ENCODE results near the gene ZSWIM9.

ZSWIM9 gene

GRCh38 chr19:48175578-48175977, 5.1 kb downstream of the ZSWIM9 start:
- DNase-seq = no peak

- DNase-seq = no peak
Measured at GRCh38 chr19:48176226-48176625, 5.7 kb downstream of the ZSWIM9 start.

- no peak for DNase-seq
Measured at GRCh38 chr19:48181505-48181904, 11.0 kb downstream of the ZSWIM9 start.

- no peak for DNase-seq
Measured at GRCh38 chr19:48182434-48182833, 12.0 kb downstream of the ZSWIM9 start.

GRCh38 chr19:48183356-48183755, 12.9 kb downstream of the ZSWIM9 start:
- no peak for DNase-seq

GRCh38 chr19:48186015-48186414, 15.5 kb downstream of the ZSWIM9 start:
- no peak for DNase-seq

GRCh38 chr19:48186541-48186991, 16.1 kb downstream of the ZSWIM9 start:
- DNase-seq = no peak

- peak; percentile 79 for DNase-seq
Measured at GRCh38 chr19:48190288-48190884, 19.9 kb downstream of the ZSWIM9 start.

- no peak for DNase-seq
Measured at GRCh38 chr19:48190885-48191284, 20.4 kb downstream of the ZSWIM9 start.

- DNase-seq = no peak
Measured at GRCh38 chr19:48192750-48193149, 22.3 kb downstream of the ZSWIM9 start.

- DNase-seq = peak; percentile 3
Measured at GRCh38 chr19:48194041-48194843, 23.8 kb downstream of the ZSWIM9 start.

GRCh38 chr19:48194844-48195830, 24.7 kb downstream of the ZSWIM9 start:
- no peak for DNase-seq

GRCh38 chr19:48196321-48196763, 25.9 kb downstream of the ZSWIM9 start:
- no peak for DNase-seq

GRCh38 chr19:48196933-48197665, 26.6 kb downstream of the ZSWIM9 start:
- DNase-seq = no peak

GRCh38 chr19:48203222-48203793, 32.8 kb downstream of the ZSWIM9 start:
- DNase-seq = no peak

- peak; percentile 91 for DNase-seq
Measured at GRCh38 chr19:48203794-48204628, 33.5 kb downstream of the ZSWIM9 start.

- no peak for DNase-seq
Measured at GRCh38 chr19:48206397-48207093, 36.1 kb downstream of the ZSWIM9 start.

- DNase-seq = no peak
Measured at GRCh38 chr19:48210005-48210404, 39.5 kb downstream of the ZSWIM9 start.

- DNase-seq = no peak
Measured at GRCh38 chr19:48213959-48214358, 43.5 kb downstream of the ZSWIM9 start.

- no peak for DNase-seq
Measured at GRCh38 chr19:48216933-48217332, 46.5 kb downstream of the ZSWIM9 start.
